HEK293T (cell line): ENCODE measurements around the gene TARS2.

Experiments
- NFRKB ChIP-seq: fragments of 450-650 bp; IDR thresholded peaks from 2 replicates; pipeline ENCODE4 v1.6.1; 2016; ENCODE audit warnings: mild to moderate bottlenecking, moderate library complexity
- SUZ12 ChIP-seq: fragments of 450-650 bp; IDR thresholded peaks from 2 replicates; pipeline ENCODE4 v1.6.1; 2016; ENCODE audit warnings: mild to moderate bottlenecking

- TF ChIP-seq NFRKB = no peak
- TF ChIP-seq SUZ12 = no peak
Observed at GRCh38 chr1:150552911-150553289, 65.7 kb downstream of the TARS2 start.
